ENCODE results near the gene ENO2. TPM values are rescaled to one million over a fixed set of nuclear protein-coding genes. Genes with fewer than 3 reads are reported as not detected.

Gene ENO2
- total RNA-seq, 4 donors from 2014 or later = 13.0 to 25.3 (median 19.8) TPM

DNA sequence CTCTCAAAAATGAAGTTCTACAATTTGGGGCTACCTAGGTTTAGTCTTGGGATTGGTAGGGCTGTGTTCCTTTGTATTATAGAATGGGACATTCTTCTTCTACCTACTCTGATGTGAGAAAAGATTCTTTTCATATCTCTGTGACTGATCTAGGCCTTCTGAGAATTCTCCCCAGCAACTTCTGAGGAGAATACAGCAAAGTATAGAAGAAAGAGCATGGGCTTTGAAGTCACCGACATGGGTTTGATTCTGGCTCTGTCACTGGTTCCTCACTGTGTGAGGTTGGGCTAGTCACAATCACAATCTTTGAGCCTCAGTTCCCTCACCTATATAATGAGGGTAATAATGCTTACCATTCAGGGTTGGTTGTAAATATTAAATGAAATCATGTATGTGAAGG lies 18.4 kb downstream of the ENO2 start:
- Histone ChIP-seq H3K36me3 (peaks cover 23% of the 10 kb centered on the region in 2 donors), H3K4me1 (peaks cover 28 to 51% of the 10 kb centered on the region in 2 donors), H3K27ac (peak overlapping the region in 2 of 3 donors; percentile 1 to 75), H3K9me3 (no peaks in the 10 kb centered on the region), H3K27me3 (no peaks in the 10 kb centered on the region), H3K4me3 (replicated peaks in 1 of 3) (no peak overlapping the region)
- no peak for DNase-seq
- TF ChIP-seq, protein P1, sequence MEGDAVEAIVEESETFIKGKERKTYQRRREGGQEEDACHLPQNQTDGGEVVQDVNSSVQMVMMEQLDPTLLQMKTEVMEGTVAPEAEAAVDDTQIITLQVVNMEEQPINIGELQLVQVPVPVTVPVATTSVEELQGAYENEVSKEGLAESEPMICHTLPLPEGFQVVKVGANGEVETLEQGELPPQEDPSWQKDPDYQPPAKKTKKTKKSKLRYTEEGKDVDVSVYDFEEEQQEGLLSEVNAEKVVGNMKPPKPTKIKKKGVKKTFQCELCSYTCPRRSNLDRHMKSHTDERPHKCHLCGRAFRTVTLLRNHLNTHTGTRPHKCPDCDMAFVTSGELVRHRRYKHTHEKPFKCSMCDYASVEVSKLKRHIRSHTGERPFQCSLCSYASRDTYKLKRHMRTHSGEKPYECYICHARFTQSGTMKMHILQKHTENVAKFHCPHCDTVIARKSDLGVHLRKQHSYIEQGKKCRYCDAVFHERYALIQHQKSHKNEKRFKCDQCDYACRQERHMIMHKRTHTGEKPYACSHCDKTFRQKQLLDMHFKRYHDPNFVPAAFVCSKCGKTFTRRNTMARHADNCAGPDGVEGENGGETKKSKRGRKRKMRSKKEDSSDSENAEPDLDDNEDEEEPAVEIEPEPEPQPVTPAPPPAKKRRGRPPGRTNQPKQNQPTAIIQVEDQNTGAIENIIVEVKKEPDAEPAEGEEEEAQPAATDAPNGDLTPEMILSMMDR (IDR thresholded peaks at IDR 0.05) = no peak
- no peak for TF ChIP-seq POLR2A (IDR thresholded peaks at IDR 0.05)
- intact Hi-C loops (cut with DNase I) = no loop called here
- 45 to 73% methylated on average over 1 of the region's 1 CpG for WGBS, 2 donors

DNA sequence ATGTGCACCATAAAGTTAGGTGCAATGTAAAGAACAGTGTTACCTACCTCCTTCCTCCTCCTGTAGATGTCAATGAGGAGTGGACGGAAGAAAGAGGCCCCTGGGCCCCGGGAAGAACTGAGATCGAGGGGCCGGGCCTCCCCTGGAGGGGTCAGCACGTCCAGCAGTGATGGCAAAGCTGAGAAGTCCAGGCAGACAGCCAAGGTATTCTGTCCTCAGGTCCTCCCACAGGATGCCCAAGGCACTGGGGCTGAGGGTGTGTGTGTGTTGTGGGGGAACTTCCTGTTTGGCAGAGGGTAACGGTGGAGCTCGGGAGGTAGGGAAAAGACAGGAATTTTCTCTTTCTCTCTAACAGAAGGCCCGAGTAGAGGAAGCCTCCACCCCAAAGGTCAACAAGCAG lies 19.7 kb downstream of the ENO2 start:
- no peak overlapping the region for H3K4me3 ChIP-seq (replicated peaks in 1 of 3)
- no peak for DNase-seq

DNA sequence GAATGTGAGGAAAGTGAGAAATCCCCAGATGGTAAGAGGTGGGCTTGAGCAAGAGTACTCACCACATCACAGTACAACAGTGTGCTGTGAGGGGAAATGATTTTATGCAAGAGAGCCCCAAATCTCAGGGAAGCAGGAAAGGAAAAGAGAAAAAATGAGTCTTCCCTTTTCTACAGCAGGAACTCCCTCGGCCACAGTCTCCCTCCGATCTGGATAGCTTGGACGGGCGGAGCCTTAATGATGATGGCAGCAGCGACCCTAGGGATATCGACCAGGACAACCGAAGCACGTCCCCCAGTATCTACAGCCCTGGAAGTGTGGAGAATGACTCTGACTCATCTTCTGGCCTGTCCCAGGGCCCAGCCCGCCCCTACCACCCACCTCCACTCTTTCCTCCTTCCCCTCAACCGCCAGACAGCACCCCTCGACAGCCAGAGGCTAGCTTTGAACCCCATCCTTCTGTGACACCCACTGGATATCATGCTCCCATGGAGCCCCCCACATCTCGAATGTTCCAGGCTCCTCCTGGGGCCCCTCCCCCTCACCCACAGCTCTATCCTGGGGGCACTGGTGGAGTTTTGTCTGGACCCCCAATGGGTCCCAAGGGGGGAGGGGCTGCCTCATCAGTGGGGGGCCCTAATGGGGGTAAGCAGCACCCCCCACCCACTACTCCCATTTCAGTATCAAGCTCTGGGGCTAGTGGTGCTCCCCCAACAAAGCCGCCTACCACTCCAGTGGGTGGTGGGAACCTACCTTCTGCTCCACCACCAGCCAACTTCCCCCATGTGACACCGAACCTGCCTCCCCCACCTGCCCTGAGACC lies 21.2 kb downstream of the ENO2 start:
- 77 to 84% methylated on average over 14 of the region's 14 CpGs for WGBS, 2 donors
- no peak overlapping the region for H3K4me3 ChIP-seq (replicated peaks in 1 of 3)
- peaks cover 21 to 48% of the 10 kb centered on the region in 2 donors for H3K4me1 ChIP-seq
- H3K36me3 ChIP-seq = peaks cover 23 to 26% of the 10 kb centered on the region in 2 donors
- no peaks in the 10 kb centered on the region for H3K27me3 ChIP-seq
- no peaks in the 10 kb centered on the region for H3K9me3 ChIP-seq
- TF ChIP-seq, protein P1 (IDR thresholded peaks at IDR 0.05) = no peak
- no peak for TF ChIP-seq POLR2A (IDR thresholded peaks at IDR 0.05)
- H3K27ac ChIP-seq = peak overlapping the region in 2 of 3 donors; percentile 21 to 75
- intact Hi-C loops (cut with DNase I) = no loop called here
- no peak for DNase-seq

More for the DNA sequence above, 19.7 kb downstream of the ENO2 start:
- WGBS, 2 donors = 44 to 46% methylated on average over 8 of the region's 8 CpGs
- no peaks in the 10 kb centered on the region for H3K9me3 ChIP-seq
- intact Hi-C loops (cut with DNase I) = no loop called here
- no peaks in the 10 kb centered on the region for H3K27me3 ChIP-seq
- TF ChIP-seq, protein P1 (IDR thresholded peaks at IDR 0.05) = no peak
- no peak for TF ChIP-seq POLR2A (IDR thresholded peaks at IDR 0.05)
- peaks cover 35 to 61% of the 10 kb centered on the region in 2 donors for H3K4me1 ChIP-seq
- peak overlapping the region; percentile 33 to 75 (median 40) for H3K27ac ChIP-seq
- peaks cover 23% of the 10 kb centered on the region in 2 donors for H3K36me3 ChIP-seq

DNA sequence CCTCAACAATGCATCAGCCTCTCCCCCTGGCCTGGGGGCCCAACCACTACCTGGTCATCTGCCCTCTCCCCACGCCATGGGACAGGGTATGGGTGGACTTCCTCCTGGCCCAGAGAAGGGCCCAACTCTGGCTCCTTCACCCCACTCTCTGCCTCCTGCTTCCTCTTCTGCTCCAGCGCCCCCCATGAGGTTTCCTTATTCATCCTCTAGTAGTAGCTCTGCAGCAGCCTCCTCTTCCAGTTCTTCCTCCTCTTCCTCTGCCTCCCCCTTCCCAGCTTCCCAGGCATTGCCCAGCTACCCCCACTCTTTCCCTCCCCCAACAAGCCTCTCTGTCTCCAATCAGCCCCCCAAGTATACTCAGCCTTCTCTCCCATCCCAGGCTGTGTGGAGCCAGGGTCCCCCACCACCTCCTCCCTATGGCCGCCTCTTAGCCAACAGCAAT lies 21.8 kb downstream of the ENO2 start:
- Histone ChIP-seq H3K27ac (peak overlapping the region in 2 of 3 donors; percentile 93 to 96), H3K27me3 (no peaks in the 10 kb centered on the region), H3K4me3 (replicated peaks in 1 of 3) (no peak overlapping the region), H3K36me3 (peaks cover 25 to 27% of the 10 kb centered on the region in 2 donors), H3K9me3 (no peaks in the 10 kb centered on the region), H3K4me1 (peaks cover 18 to 48% of the 10 kb centered on the region in 2 donors)
- no peak for DNase-seq
- intact Hi-C loops (cut with DNase I) = no loop called here
- TF ChIP-seq, protein P1 (IDR thresholded peaks at IDR 0.05) = no peak
- TF ChIP-seq POLR2A (IDR thresholded peaks at IDR 0.05) = no peak
- WGBS, 2 donors = 92 to 94% methylated on average over 3 of the region's 3 CpGs

Measured in thyroid gland (tissue), 4 donors.